Left renal cortex interstitium (tissue), 4 donors: ENCODE results near the gene TSPAN18. TPM values are rescaled to one million over a fixed set of nuclear protein-coding genes. Genes with fewer than 3 reads are reported as not detected.

ENCODE experiments used
- DNase-seq, 4 donors: peaks; one replicate each; pipeline ENCODE4 v3.0.0-alpha.2; 2013; ENCODE audit warnings: low read depth in 4 of 4, low spot score in 2 of 4, missing footprints in 1 of 4
- polyA plus RNA-seq, 4 donors: library from polyadenylated mRNA; unstranded; fragments of 120-200 nt; gene quantifications; one replicate each; pipeline ENCODE4 v1.2.1, GENCODE V29; 2013; ENCODE audit not compliant: insufficient read length in 4 of 4

The TSPAN18 gene
- polyA plus RNA-seq, 4 donors, result 49.5 to 59.0 (median 55.6) TPM

DNA sequence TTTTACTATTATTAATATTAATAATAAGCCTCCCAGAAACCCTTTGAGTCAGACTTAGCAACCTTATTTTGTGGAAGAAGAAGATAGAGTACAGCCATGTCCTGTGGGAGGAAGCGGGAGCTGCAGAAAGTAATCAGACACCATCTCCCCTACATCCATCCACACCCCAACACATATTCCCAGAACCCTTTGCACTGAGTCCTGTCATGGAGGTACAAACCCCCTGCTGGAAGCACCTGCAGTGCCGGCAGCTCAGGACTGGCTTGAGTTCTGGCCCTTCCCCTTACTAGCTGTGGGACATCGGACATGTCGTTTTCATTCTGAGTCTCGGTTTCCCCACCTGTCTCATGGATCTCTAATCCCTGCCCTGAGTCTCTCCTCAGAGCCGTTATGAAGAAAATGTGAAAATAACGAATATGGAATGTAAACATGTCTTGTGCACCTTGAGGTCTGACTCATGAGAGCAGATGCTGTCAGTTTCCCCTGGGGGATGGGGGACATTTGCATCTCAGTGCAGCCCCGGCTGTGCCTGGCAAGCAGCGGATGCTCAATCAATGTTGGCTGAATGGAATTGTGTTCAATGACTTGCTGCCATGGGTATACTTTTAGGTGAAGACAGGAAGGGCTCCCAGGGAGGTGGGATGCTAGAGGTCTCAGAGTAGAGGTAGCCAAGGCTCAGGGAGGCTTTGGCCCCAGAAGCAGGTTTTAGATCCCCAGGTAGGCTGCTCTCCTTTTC lies 178.5 kb downstream of the TSPAN18 start:
- no peak for DNase-seq

DNA sequence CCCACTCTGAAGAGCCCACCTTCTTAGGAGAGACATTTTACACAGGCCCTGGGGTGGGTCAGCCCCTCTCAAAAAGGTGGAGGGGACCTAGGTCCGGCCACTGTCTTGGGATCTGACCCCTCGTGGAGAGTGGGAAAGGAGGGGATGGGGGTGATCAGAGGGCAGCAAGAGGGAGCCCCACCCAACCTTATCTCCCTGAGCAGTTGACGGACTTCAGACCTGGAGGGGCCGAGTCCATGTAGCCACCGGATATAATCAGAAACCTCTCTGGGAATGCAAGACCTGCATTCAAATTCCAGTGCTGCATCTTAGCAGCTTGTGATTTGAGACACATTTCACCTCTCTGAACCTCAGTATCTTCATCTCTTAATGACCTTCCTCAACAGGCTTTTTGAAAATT lies 179.9 kb downstream of the TSPAN18 start:
- no peak for DNase-seq

DNA sequence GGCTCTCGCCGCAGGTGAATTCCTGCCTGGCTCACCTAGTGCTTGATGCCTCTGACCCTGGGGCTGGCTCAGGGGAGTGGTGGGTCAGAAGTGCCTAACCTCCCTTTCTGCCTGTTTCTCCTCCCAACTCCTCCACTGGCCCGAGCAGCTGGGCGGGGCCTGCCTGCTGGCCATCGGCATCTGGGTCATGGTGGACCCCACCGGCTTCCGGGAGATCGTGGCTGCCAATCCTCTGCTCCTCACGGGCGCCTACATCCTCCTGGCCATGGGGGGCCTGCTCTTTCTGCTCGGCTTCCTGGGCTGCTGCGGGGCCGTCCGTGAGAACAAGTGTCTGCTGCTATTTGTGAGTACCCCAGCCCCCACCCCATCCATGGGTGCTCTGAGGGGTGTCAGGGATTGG lies 182.8 kb downstream of the TSPAN18 start:
- DNase-seq, result no peak

DNA sequence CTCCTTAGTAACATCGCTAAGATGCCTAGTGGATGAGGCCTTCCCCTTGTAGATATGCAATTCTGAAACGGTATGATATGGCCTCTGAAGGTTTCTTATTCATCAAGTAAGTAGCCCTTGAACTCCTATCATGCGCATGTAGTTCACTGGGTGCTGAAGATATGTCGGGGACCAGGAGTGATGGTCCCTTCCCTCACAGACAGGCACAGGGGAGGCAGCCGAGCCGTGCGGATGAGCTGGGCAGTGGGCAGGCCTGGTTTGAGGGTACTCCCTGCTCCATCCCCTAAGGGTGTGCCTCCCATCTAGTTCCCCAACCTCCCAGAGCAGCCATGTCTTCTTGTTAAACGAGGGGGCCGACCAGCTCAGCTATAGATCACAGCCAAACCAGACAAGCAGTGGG lies 183.8 kb downstream of the TSPAN18 start:
- DNase-seq, result no peak

DNA sequence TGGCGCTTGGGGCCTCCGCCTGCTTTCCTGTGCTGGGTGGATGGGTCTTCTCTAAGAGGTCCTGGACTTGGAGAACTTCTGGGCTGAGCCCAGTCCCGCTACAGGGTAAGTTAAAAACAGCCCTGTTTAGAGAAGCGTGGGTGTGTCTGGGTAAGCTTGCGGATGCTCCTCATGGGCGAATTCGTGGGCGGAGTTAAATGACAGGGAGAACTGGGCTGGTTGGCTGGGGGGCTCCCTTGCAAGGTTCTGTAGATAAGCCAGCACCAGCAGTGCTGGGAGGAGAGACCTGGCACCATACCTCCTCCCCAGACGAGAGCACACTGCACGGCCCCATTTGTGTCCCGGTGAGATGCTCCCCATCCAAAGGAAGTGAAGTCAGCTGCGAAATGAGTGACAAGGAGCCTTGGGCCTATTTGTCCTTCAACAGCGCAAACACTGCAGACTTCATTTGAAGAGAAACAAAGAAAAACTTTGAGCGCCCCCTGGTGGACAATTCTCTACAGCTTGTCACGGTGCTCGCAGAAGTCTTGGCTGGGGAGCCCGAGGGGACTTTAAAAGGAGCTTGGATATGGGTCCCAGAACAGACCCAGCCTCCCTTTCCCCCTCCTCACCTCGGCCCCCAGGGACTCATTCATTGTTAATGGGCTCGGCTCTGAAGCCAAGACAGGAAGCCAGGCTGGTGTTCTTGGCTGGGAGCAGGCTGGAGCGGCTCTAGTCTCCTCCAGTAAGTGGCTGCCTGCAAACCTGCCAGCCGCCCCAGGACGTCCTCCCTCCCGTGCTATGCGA lies 184.5 kb downstream of the TSPAN18 start:
- peak; percentile 75 to 90 (median 80) for DNase-seq

DNA sequence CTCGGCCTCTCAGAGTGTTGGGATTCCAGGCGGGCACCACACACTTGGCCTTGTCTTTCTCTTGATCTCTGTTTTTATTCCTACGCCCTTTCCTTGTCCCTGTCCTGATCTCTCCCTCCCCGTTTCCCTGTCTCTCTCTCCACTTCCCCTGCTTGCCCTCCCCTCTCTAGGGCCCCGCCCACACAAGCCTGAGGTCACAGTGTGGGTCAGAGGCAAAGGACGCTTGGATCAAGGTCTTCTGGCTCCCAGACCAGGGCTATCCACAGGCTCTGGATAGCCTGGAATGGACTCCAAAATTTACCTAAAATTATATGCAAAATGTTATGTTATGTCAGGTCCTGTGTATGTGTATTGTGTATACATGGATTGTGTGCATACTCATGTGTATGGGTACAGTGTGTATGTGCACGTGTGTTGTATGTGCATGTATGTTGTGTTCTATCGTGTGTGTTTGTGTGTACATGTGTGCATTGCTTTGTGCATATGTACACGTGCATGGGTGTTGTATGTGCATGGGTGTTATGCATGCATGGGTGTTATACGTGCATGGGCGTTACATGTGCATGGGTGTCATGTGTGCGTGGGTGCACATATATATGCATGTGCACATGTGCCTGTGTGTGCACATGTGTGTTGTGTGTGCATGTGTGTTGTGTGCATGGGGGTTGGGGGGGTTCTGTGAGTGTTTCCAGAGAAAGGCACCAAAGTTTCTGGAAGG lies 185.7 kb downstream of the TSPAN18 start:
- no peak for DNase-seq

DNA sequence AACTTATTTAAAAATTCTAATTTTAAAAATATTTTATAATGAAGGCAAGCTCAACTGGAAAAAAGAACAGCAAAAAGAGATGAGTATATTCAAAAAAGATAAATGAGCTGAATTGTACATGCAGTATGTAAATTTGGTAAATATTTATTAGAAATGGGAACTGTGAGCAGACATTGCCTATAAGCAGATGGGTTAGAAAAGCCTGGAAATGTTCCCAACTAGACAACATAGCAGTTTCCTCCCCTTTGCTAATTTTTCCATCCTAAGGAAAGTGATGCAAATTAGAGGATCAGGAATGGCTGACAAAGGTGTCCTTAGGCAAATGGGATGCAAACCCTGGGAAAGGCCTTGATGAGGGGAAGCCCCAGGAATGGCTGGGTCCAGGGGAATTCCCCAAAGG lies 186.7 kb downstream of the TSPAN18 start:
- DNase-seq, result no peak

DNA sequence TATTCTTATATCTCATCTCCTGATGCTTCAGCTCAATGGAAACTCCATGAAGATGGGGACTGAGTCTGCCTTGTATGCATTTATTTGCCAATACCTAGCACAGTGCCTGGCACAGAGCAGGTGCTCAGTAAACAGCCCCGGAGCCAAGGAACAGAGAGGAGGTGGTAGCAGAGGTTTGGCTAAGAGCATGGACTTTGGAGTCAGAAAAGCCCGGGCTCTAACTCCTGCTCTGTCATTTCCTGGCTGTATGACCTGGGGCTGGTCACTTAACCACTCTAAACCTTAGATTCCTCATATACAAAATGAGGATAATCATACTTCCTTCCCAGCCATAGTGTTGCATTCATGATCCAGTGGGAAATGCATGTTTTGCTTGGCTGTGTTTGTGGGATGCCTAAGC lies 187.3 kb downstream of the TSPAN18 start:
- no peak for DNase-seq

DNA sequence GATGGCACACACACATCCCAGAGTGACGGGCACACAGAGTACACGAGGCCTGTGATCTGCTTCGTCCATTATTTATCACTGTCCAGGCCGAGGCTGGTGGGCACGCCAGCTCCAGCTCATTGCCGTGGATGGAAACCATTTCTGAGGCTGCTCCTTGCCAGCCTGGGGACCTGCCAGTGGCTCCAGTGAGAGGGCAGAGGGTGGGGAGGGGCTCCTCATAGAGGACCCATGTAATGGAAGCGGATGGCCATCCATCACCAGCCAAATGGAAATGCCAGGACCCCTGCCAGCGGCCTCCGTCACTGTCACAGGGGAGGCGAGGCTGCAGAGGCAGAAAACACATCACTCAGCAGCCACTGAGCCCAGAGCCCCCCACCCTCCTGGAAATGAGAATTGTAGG lies 188.2 kb downstream of the TSPAN18 start:
- DNase-seq, result no peak

DNA sequence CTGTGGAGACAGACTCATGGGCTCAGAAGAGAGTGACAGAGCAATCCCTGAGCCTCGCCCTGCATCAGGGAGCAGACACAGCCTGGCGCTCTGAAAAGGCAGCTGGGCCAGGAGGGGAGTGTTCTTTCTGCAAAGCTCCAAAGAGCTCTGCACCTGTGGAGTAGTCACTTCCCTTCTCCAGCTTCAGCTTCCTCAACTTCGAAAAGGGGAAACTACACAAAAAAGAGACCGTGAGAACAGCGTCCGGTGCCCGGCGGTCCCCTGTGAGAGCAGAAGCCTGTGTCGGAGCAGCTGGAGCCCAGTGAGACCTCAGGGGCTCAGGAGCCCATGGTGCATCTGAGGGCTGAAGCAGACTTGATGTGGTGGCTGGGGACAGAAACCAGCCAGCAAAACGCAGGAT lies 188.9 kb downstream of the TSPAN18 start:
- no peak for DNase-seq

DNA sequence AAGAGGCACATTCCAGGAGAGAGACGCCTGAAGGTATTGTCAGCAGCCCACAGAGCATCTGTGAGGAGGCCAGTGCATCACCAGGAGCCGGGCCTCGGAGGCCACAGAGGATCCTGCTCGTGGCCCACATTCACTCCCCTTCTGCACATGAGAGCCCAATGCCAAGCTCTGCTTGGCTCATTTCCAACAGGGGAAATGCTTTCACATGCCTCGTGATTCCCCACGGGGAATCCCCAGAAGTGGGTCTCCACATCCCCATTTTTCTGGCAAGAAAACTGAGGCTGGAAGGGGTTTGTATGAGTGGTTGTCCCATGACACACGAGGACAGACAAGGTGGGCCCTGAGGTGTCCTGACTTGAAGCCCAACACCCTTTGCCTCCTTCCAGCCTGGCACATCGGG lies 189.6 kb downstream of the TSPAN18 start:
- DNase-seq, result no peak

DNA sequence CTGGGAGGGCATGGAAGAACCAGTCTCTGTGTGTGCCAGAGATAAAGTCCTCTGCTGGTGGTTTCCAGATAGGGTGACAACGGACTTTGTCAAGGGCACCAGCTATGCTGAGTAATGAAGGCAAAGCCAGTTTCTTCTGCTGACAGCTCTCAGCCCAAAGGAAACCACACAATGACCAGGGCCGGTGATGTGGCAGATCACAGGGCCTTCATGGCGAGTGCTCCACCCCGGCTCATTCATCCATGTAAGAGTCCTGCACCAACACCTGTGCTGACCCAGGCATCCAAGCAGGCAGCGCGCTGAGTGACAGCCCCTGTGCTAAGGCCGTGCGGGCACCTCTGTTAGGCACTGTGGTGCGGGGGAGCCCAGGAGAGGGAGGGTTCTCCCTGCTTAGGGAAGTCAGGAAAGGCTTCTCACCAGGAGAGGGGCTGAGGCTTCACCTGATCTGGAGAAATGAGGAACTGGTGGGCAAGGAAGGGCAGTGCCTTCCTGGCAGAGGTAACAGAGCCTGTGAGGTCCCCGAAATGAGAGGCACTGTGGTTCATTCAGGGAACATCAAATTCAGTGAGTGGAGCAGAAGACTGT lies 190.1 kb downstream of the TSPAN18 start:
- DNase-seq, result no peak

DNA sequence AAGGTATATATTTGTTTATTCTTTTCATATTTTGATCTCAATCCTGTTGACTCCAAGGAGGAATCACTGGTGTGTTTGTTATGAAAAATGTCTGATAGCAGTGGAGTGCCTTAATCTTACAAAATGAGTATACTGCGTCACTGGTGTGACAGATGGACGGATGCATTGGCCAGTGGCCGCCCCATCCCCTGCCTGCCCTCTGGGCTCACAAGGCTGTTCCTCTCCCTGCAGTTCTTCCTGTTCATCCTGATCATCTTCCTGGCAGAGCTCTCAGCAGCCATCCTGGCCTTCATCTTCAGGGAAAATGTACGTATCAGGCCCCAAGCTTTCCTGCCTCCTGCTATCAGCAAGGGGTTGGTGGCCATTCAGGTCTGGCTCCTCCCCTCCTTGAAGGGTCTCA lies 191.0 kb downstream of the TSPAN18 start:
- no peak for DNase-seq

DNA sequence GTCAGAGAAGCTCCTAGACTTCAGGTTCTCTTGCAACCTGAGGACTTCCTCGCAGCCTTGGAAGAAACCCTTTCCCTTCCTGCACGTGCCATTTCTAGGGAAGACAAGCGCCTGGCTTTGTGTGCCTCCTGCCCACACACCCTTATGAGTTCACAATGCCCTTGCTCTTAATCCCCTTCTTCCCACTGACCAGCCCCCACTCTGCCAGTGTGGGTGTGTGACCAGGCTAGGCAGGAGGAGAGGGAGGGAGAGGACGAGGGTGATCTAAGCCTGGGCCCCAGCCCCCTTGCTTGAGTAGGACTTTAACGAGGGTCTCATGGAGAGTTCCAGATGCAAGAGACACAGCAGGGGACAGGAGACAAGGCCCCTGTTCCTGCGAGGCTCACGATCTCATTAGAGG lies 193.7 kb downstream of the TSPAN18 start:
- no peak for DNase-seq

DNA sequence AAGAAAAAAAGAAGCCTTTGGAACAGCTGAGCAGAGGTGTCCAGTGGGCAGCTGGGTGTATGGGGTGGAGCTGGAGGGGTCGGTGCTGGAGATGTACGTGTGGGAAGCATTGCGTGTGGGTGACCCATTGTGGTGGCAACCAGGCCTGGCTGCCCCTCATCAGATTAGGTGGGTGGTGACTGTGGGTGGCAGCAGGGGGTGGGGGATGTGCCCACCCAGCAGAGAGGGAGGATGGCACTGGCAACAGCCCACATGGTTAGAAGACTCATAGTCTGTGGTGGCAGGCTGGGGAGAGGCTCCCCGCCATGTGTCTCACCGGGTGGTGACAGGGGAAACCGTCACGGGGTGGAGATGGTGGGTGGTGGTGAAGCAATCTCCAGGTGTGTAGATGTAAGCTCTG lies 196.4 kb downstream of the TSPAN18 start:
- no peak for DNase-seq

DNA sequence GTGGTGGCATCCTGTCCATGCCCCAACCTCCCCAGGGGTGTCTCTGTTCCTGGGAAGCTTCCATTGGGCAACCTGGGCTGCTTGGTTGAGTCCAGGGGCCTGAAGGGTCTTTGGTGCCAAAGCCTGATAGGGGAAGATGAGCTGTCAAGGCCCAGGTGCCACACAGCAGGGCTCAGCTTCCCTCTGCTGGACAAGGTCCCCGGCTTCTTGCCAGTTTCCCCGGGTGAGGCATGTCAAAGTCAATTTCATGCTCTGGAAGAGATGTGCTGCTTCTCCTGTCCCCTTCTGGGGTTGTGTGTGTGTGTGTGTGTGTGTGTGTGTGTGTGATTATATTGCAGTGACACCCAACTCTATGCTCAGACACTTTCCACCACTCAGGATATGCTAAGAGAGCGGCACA lies 197.0 kb downstream of the TSPAN18 start:
- DNase-seq, result no peak

DNA sequence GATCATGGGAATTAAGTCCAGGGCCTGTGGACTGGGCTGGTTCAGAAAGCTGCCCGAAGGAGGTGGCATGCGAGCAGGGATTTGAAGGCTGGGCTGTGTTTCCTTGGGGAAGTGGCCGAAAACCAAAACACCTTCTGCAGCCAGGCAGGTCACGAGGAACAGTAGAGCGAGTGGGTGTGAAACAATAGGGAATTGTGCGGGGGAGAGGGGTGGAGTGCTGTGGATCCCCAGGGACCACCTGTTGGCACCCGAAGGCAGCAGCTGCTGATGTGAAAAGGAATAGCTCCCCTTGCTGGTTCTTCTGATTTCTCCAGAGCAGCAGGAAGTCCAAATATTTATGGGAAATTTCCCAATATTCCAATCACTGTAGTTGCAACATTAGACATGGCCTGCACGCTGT lies 199.3 kb downstream of the TSPAN18 start:
- DNase-seq, result no peak

DNA sequence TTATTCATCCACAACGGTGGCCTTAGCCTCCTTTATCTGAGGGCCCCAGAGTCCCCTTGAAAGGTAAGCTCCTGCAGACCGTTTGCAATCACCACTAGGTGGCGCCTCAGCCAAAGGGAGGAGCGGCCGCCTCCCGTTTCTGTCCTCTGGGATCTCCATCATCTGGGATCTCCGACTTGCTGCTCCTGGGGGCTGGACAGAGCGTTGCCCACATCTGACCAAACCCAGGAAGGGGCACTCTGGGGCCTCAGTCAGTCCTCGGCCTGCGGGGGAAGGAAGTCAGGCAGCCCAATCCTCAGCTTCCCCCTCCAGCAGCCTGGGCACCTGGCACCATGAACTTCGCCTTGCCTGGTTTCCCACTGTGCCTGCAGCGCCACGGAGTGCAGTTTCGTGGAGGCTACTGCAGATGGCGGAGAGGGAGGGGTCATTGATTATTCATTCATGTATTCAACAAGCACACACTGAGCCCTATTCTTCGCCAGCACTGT lies 200.5 kb downstream of the TSPAN18 start:
- DNase-seq, result peak in 1 of 4 donors; percentile 46

DNA sequence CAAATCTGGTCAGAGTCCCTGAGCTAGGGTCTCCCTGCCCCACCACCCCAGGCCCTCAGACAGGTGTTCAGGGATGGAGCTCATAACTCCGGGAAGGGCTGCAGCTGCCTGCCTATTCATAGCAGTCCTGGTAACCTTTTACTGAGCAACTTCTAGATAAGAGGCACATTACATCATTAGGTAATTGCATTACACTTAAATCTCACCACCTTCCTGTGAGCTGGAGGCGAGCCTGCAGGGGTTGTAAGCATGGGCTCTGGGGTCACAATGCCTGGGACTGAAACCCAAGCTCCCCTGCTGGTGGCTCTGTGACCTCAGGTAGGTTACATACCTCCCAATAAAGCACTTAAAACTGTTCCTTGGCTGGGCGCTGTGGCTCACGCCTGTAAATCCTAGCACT lies 201.4 kb downstream of the TSPAN18 start:
- no peak for DNase-seq

DNA sequence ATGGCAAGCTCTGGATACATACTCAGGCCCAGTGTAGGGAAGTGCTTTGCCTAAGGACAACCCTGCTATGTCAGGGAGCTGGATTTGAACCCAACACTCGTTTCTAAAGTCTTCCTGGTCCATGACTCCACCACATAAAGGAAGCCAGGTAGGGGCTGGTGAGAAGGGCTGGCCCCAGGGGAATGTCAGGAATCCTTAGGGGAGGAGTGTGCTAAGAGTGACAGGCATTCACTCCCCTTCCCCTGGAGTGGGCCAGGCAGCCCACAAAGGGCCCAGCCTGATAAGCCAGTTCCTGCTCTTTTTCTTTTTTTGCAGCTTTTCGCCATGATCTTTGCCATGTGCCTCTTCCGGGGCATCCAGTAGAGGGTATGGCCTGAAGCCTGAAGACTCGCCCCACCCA lies 202.1 kb downstream of the TSPAN18 start:
- no peak for DNase-seq
